NT2/D1 (cell line): Measurements from ENCODE around the gene PARN.
"Not testable (repeated sequence)": the region's sequence is repeated elsewhere in the genome, so short reads cannot be mapped to it uniquely, and the experiment has no call there.

ENCODE experiments used
- SUZ12 ChIP-seq: IDR thresholded peaks from 2 replicates; pipeline ENCODE4 v1.6.1; 2011; ENCODE audit not compliant: insufficient read length, insufficient read depth; ENCODE audit errors: extremely low read depth
- ZNF274 ChIP-seq: IDR thresholded peaks from 2 replicates; pipeline ENCODE4 v1.6.1; 2011; ENCODE audit warnings: mild to moderate bottlenecking, low read depth, low read length

GRCh38 chr16:14395710-14396304 lies 234.3 kb downstream of the PARN start:
- TF ChIP-seq ZNF274, SUZ12: not testable (repeated sequence)
